OCI-LY3 (cell line): ENCODE measurements around the gene MYH10.

ENCODE experiments used
- H2AFZ ChIP-seq: fragments of 200-600, 300-600 bp; shearing (Covaris generic); 2 replicates; pipeline ENCODE4 v1.6.0; 2014; ENCODE audit warnings: antibody characterized with exemption, low read depth, low read length
- H3K27ac ChIP-seq: fragments of 200-600, 300-600 bp; sonication (generic); 2 replicates; pipeline ENCODE4 v1.5.1; 2014; ENCODE audit warnings: mild to moderate bottlenecking, low read length, moderate library complexity, mixed read lengths
- H3K27me3 ChIP-seq: fragments of 200-600, 300-600 bp; sonication (generic); 2 replicates; pipeline ENCODE4 v1.6.1; 2014; ENCODE audit warnings: low read depth, low read length, mixed read lengths
- H3K36me3 ChIP-seq: fragments of 200-600, 300-600 bp; sonication (generic); replicated peaks from 2 replicates; pipeline ENCODE3; 2014; ENCODE audit warnings: low read depth, low read length, mixed read lengths
- H3K4me1 ChIP-seq: fragments of 300-600, 200-600 bp; sonication (generic); 2 replicates; pipeline ENCODE4 v1.6.1; 2014; ENCODE audit warnings: low read length, mixed read lengths
- H3K4me2 ChIP-seq: fragments of 200-600, 300-600 bp; sonication (generic); 2 replicates; pipeline ENCODE4 v1.6.1; 2014; ENCODE audit warnings: low read length, mixed read lengths
- H3K4me3 ChIP-seq: fragments of 300-600, 200-600 bp; sonication (generic); 2 replicates; pipeline ENCODE4 v1.5.1; 2014; ENCODE audit warnings: antibody characterized with exemption, mild to moderate bottlenecking, low read length, moderate library complexity
- H3K79me2 ChIP-seq: fragments of 300-600, 200-600 bp; shearing (Covaris generic); 2 replicates; pipeline ENCODE4 v1.6.1; 2014; ENCODE audit warnings: mild to moderate bottlenecking, low read length, mixed read lengths
- H3K9ac ChIP-seq: fragments of 300-600, 200-600 bp; shearing (Covaris generic); 2 replicates; pipeline ENCODE4 v1.6.0; 2014; ENCODE audit warnings: mild to moderate bottlenecking, low read length, moderate library complexity
- H3K9me3 ChIP-seq: fragments of 200-600, 300-600 bp; shearing (Covaris generic); 2 replicates; pipeline ENCODE4 v1.6.1; 2014; ENCODE audit warnings: low read length, mixed read lengths; ENCODE audit not compliant: insufficient read depth
- H4K20me1 ChIP-seq: fragments of 200-600, 300-600 bp; sonication (generic); 2 replicates; pipeline ENCODE4 v1.6.1; 2016; ENCODE audit warnings: low read length, mixed read lengths; ENCODE audit not compliant: insufficient read depth
- CTCF ChIP-seq: fragments of 200-600, 300-600 bp; sonication (generic); IDR thresholded peaks from 2 replicates; pipeline ENCODE4 v1.5.1; 2014; ENCODE audit warnings: antibody characterized with exemption, low read length, low read depth
- EZH2phosphoT487 ChIP-seq: fragments of 200-600 bp; shearing (Covaris generic); IDR thresholded peaks from 2 replicates; pipeline ENCODE4 v1.6.1; 2018; ENCODE audit warnings: antibody characterized with exemption, mixed run types, low read depth

MYH10 gene

GRCh38 chr17:8611619-8612298 is 18.8 kb downstream of the MYH10 start:
- H3K4me3 ChIP-seq, result no peak overlapping the region

GRCh38 chr17:8611137-8611536 is 19.4 kb downstream of the MYH10 start:
- no peak overlapping the region for H3K4me3 ChIP-seq
- no peaks in the 10 kb centered on the region for H3K27me3 ChIP-seq
- H3K79me2 ChIP-seq, result no peaks in the 10 kb centered on the region
- no peak overlapping the region for H2AFZ ChIP-seq
- H3K4me1 ChIP-seq, result no peaks in the 10 kb centered on the region
- no peaks in the 10 kb centered on the region for H3K9me3 ChIP-seq
- no peaks in the 10 kb centered on the region for H3K36me3 ChIP-seq
- no peak overlapping the region for H3K27ac ChIP-seq
- TF ChIP-seq EZH2phosphoT487 (no peak), CTCF (no peak)
- no peak overlapping the region for H3K9ac ChIP-seq
- no peak overlapping the region for H3K4me2 ChIP-seq
- no peaks in the 10 kb centered on the region for H4K20me1 ChIP-seq

More at GRCh38 chr17:8611619-8612298, 18.8 kb downstream of the MYH10 start:
- Histone ChIP-seq H4K20me1 (no peaks in the 10 kb centered on the region), H3K79me2 (no peaks in the 10 kb centered on the region), H3K9me3 (no peaks in the 10 kb centered on the region), H3K27me3 (no peaks in the 10 kb centered on the region), H3K36me3 (no peaks in the 10 kb centered on the region), H3K27ac (no peak overlapping the region), H3K4me1 (no peaks in the 10 kb centered on the region), H3K9ac (no peak overlapping the region), H3K4me2 (no peak overlapping the region), H2AFZ (no peak overlapping the region)
- TF ChIP-seq CTCF, result no peak

- H3K27me3 ChIP-seq, result no peaks in the 10 kb centered on the region
- no peak overlapping the region for H3K9ac ChIP-seq
- no peaks in the 10 kb centered on the region for H3K79me2 ChIP-seq
- no peak overlapping the region for H3K4me3 ChIP-seq
- H3K27ac ChIP-seq, result no peak overlapping the region
- no peak overlapping the region for H3K4me2 ChIP-seq
- H3K36me3 ChIP-seq, result no peaks in the 10 kb centered on the region
- H2AFZ ChIP-seq, result no peak overlapping the region
- H4K20me1 ChIP-seq, result no peaks in the 10 kb centered on the region
- H3K4me1 ChIP-seq, result no peaks in the 10 kb centered on the region
- TF ChIP-seq CTCF (no peak), EZH2phosphoT487 (no peak)
- no peaks in the 10 kb centered on the region for H3K9me3 ChIP-seq
These were observed 20.0 kb downstream of the MYH10 start for GRCh38 chr17:8610558-8610957.

GRCh38 chr17:8609910-8610309 is 20.6 kb downstream of the MYH10 start:
- TF ChIP-seq EZH2phosphoT487, result no peak
- no peak for TF ChIP-seq CTCF
- Histone ChIP-seq H3K9ac (no peak overlapping the region), H3K4me2 (no peak overlapping the region), H3K9me3 (no peaks in the 10 kb centered on the region), H3K4me1 (no peaks in the 10 kb centered on the region), H2AFZ (no peak overlapping the region), H3K27me3 (no peaks in the 10 kb centered on the region), H3K79me2 (no peaks in the 10 kb centered on the region), H3K4me3 (no peak overlapping the region), H3K36me3 (no peaks in the 10 kb centered on the region), H3K27ac (no peak overlapping the region), H4K20me1 (no peaks in the 10 kb centered on the region)
